ENCODE results near the gene MLXIP.

GRCh38 chr12:122135437-122136031 lies 57.0 kb downstream of the MLXIP start:
- TF ChIP-seq, protein P1, sequence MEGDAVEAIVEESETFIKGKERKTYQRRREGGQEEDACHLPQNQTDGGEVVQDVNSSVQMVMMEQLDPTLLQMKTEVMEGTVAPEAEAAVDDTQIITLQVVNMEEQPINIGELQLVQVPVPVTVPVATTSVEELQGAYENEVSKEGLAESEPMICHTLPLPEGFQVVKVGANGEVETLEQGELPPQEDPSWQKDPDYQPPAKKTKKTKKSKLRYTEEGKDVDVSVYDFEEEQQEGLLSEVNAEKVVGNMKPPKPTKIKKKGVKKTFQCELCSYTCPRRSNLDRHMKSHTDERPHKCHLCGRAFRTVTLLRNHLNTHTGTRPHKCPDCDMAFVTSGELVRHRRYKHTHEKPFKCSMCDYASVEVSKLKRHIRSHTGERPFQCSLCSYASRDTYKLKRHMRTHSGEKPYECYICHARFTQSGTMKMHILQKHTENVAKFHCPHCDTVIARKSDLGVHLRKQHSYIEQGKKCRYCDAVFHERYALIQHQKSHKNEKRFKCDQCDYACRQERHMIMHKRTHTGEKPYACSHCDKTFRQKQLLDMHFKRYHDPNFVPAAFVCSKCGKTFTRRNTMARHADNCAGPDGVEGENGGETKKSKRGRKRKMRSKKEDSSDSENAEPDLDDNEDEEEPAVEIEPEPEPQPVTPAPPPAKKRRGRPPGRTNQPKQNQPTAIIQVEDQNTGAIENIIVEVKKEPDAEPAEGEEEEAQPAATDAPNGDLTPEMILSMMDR (IDR thresholded peaks at IDR 0.05) = no peak
- no peak for TF ChIP-seq POLR2A (IDR thresholded peaks at IDR 0.05)
